ENCODE measurements around the gene ZSWIM4.
"Not testable (repeated sequence)": the region's sequence is repeated elsewhere in the genome, so short reads cannot be mapped to it uniquely, and the experiment has no call there.

The ZSWIM4 gene

DNA sequence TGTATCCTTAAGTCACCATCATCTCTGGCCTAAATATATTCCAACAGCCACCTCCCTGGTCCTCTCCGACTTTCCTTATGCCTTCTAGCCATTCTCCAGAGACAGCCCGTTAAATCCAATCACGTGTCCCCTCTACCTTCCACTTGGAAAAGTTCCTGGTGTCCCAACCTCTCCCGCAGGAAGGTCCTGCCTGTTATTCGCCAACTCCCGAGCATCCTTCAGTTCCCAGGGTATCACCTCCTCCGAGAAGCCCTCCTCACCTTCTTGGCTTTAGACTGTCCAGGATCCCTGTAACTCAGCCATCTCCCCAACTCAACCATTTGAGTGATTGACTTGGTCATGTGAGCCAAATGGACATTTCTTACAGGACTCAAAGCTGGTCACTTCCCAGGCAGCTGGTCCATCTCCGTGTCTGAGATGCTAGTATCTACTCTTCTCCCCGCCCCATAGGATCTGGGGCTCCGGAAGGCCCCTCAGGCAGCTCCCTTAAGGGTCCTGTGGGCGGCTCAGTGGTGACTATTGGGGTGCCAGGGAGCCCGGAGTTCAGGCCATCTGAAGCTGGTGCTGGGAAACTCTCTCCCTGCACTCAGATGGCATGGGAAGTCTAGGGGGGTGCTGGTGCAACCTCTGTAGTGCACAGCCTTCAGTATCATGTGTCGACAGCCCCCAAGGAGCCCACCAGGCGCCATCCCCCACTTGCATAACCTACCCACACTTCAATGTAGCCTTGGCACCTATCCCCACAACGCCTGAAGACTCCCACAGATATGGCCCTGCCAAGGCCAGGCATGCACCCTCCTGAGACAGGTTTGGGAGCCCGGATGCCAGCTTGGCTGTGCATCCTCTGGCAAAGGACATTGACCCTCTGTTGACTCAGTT, 53.8 kb downstream of the ZSWIM4 start:
- TF ChIP-seq, protein P1, sequence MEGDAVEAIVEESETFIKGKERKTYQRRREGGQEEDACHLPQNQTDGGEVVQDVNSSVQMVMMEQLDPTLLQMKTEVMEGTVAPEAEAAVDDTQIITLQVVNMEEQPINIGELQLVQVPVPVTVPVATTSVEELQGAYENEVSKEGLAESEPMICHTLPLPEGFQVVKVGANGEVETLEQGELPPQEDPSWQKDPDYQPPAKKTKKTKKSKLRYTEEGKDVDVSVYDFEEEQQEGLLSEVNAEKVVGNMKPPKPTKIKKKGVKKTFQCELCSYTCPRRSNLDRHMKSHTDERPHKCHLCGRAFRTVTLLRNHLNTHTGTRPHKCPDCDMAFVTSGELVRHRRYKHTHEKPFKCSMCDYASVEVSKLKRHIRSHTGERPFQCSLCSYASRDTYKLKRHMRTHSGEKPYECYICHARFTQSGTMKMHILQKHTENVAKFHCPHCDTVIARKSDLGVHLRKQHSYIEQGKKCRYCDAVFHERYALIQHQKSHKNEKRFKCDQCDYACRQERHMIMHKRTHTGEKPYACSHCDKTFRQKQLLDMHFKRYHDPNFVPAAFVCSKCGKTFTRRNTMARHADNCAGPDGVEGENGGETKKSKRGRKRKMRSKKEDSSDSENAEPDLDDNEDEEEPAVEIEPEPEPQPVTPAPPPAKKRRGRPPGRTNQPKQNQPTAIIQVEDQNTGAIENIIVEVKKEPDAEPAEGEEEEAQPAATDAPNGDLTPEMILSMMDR (IDR thresholded peaks at IDR 0.05; ENCODE audit: low read depth, low read length): no peak
- DNase-seq (ENCODE audit: extremely low read depth, low read depth): no peak

DNA sequence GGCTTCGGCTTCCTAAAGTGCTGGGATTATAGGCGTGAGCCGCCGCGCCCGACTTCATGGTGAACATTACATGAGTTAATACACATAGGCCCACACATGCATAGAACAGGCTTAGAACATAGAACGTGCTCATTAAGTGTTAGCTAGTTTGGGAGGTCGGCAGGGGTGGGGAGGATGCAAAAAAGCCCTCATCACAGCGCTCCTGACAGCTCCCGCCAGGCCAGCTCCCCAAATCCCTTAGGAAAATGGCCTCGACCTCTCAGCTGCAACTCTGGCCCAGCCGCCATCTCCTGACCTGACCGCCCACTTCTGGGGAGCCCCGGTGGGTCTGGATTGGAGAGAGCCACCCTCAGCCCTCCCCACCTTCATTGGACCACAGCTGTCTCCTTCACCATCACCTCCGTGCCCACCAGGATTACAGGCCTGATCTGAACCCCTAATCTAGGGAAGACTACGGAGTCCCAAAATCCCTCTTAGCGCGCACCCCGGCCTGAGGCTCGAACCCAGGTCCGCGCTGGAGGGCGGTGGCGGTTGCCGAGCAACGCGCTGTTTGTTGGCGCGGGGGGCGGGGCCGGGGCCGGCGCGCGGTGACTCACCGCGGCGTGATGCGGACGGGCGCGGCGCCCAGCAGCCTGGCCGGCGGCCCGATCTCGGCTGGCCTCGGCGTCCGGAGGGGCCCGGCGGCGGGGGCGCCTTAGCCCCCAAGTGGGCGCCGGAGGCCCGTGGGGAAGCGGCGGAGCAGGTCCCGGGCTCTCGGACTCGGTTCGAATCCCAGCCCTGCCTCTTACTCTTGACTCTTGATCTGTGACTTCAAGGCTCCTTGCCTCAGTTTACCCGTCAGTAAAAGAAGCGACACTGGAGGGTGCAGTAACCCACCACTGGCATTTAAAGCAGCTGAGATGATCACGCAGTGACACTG, 55.0 kb downstream of the ZSWIM4 start:
- TF ChIP-seq, protein P1 (IDR thresholded peaks at IDR 0.05; ENCODE audit: low read depth, low read length): no peak
- no peak for DNase-seq (ENCODE audit: extremely low read depth, low read depth)

DNA sequence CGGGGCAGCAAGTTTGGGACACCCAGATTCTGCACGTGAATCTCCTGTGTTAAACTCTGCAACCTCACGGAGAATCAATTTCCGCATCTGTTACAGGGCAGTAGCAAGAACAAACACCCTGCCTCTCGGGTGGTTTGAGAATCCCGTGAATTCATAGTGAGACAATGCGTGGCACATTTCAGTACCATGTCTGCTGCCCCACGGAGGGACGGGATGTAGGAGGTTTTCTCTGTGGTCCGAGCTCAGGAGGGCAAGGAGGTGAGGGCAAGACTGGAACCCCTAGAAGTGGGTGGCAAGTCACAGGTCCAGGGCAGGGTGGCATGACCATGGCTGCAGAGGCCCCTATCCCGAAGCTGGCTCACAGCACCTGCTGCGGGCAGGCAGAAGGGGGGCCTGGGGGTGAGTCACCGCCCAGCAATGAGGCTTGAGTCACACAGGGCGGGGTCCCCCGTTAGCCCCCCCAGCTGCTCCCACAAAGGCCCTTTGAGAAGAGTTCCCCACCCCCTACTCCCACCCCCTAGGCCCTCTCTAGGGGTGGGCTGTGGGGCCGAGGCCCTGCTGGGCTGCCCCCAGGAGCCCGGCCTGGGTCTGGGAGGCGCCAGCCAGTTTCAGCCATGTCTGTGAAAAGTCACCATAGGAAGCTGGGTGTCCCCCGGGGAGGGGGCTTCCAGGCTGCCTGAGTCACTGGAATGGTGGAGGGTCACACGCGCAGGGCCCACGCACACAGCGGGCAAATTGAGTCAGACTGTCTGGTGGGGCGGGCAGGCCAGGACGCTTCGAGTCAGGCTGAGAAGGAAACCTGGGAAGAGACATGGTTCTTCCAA, 55.9 kb downstream of the ZSWIM4 start:
- TF ChIP-seq, protein P1 (IDR thresholded peaks at IDR 0.05; ENCODE audit: low read depth, low read length): no peak
- peak; percentile 83 for DNase-seq (ENCODE audit: extremely low read depth, low read depth)

DNA sequence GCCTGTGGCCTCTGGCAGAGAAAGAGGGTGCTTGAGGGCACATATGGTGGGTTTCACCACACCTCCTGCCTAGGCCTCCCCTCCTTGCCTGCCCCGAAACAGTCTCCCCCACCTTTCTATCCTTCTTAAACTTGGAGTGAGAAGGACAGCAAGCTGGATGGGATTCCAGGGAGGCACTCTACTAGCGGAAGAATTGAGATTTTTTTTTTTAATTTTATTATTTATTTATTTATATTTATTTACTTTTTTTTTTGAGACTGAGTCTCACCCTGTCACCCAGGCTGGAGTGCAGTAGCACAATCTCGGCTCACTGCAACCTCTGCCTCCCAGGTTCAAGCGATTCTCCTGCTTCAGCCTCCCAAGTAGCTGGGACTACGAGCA, 56.5 kb downstream of the ZSWIM4 start:
- not testable (repeated sequence) for DNase-seq (ENCODE audit: extremely low read depth, low read depth)

DNA sequence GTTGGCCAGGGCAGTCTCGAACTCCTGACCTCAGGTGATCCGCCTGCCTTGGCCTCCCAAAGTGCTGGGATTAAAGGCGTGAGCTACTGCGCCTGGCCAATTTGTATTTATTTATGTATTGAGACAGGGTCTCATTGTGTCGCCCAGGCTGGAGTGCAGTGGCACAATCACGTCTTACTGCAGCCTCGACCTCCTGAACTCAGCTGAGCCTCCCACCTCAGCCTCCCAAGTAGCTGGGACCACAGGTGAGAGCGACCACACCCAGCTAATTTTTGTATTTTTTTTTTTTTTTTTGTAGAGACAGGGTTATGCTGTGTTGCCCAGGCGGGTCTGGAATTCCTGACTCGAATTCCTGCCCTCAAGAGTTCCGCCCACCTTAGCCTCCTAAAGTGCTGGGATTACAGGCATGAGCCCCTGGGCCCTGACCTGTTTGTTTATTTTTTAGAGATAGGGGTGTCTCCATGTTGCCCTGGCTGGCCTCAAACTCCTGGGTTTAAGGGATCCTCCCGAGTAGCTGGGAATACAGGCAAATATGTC, 57.0 kb downstream of the ZSWIM4 start:
- DNase-seq (ENCODE audit: extremely low read depth, low read depth): not testable (repeated sequence)

DNA sequence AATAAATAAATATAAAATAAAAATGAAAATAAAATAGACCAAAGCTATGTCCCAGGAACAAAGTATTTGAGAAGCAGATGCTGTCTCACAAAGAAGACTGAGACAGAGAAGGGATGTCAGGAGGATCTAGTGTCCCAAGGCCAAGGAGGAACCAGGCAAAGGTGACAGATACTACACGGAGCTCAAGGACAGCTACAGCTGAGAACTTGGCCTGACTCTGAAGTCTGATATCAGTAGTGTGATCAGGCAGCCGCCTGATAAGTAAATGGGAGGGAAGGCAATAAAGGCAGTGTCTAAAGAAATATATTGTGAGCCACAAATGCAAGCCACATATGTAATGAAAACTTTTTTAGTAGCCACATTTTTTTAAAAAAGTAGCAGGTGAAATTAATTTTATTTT, 61.3 kb downstream of the ZSWIM4 start:
- TF ChIP-seq, protein P1 (IDR thresholded peaks at IDR 0.05; ENCODE audit: low read depth, low read length): no peak
- no peak for DNase-seq (ENCODE audit: extremely low read depth, low read depth)

DNA sequence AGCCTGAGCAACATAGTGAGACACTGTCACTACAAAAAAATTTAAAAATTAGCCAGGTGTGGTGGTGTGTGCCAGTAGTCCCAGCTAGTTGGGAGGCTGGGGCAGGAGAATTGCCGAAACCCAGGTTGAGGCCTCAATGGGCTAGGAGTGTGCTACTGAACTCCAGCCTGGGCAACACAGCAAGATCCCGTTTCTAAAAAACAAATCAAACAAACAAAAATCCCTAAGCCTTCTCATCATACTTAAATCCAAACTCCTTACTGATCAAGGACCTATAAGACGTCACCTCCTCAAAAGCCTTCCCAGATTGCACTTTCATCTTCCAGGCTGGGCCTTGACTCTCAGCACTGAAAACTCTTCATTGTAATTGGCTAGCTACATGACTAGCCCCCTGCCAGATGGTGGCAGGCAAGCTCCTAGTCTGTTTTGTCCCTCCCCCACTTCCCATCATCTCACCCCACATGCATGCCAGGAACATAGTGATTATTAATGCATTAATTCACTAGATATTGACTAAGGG, 64.2 kb downstream of the ZSWIM4 start:
- TF ChIP-seq, protein P1 (IDR thresholded peaks at IDR 0.05; ENCODE audit: low read depth, low read length): no peak; the same call in 1 of the 2 replicates
- no peak for DNase-seq (ENCODE audit: extremely low read depth, low read depth)
